Muscle of arm (tissue), 12 donors: ENCODE measurements around the gene FNIP2. TPM values are rescaled to one million over a fixed set of nuclear protein-coding genes. Genes with fewer than 3 reads are reported as not detected.
"Not testable (repeated sequence)": the region's sequence is repeated elsewhere in the genome, so short reads cannot be mapped to it uniquely, and the experiment has no call there.

Experiments used
- DNase-seq: peaks from one replicate; pipeline ENCODE4 v3.0.0-alpha.2; 2013
- polyA plus RNA-seq, 12 donors: library from polyadenylated mRNA; unstranded; fragments of 120-200 nt; gene quantifications; one replicate each; pipeline ENCODE4 v1.2.1, GENCODE V29; 2013; ENCODE audit not compliant: insufficient read length in 12 of 12

The FNIP2 gene
- polyA plus RNA-seq, 12 donors, result 12.3 to 17.2 (median 15.7) TPM; not detected in 1

DNA sequence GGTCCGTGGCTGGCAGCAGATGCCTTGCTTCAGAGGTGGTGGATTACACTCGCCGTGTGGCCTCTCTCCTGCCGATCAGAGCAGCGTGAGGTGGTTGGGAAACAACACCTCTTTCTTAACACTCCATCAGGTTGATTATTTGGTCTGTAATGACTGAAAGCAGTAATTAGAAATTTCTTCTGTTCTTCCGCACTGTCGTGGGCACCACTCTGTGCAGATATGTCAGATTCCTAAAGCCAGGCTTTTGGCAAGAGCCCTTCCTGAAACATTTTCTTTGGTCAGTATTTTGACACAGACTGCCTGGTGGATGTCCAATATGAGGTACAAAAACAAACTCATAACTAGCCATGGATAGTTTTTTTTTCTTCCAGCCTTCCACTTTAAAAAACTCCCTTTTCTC is 100.9 kb downstream of the FNIP2 start:
- DNase-seq, result no peak

DNA sequence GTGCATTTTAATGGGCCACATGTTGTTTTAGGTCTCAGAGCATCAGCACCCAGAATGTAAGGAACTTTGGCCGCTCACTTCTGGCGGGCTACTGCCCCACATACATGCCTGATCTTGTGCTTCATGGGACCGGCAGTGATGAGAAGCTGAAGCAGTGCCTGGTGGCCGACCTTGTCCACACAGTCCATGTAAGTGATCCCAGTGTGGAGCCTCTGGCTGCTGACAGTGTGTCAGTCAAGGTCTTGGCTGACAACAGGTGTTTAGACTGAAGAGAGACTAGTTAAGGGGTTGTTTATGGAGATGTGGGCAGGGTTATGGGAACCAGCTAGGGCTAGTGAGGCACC is 101.4 kb downstream of the FNIP2 start:
- no peak for DNase-seq

DNA sequence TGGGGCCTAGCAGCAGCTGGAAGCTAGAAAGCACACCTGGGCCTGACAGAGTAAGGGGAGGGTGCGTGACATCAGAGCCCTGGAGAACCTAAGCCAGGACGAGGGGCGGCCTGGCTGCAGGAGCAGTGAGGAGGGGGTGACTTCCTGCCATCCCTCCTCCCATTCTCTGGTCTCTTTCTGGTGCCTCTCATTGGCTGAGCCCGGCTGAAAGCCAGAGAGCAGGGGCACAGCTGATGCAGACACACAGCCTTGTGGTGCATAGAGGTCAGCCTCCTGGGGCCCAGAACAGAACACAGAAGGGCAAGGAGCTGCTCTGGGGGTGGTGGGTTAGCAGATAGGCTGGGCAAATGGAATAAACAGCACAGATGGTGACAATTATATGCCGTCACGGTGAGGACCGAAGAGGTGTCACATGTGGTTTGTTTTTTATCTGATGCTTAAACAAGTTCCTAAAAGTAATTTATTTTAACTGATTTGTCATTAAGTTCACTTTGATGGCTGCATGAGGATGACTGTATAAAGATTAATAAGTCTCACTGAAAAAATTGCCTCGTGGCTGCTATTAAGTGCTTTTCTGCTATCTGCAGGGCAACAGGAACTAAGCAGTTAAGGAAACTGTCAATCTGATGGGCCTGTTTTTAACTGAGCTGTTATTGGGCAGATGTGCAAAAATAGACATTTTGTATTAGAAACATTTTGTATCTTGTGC is 102.0 kb downstream of the FNIP2 start:
- no peak for DNase-seq

DNA sequence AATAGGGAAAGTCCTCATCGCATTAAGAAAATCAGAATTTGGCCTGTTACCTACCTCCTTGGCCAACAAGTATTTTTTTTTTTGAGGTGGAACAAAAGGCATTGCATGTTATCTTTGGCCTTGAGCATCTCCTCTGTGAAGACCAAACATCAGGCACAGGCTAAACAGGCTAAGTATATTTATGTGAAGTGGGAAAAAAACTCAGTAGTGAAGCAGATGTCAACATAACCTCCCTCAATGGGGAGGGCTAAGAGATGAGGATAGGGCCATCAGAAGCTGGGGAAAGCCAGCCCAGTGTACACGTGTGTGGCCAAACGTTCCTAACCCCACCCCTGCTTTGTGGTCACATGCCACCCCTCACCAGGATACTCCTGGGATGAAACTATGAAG is 102.5 kb downstream of the FNIP2 start:
- no peak for DNase-seq

DNA sequence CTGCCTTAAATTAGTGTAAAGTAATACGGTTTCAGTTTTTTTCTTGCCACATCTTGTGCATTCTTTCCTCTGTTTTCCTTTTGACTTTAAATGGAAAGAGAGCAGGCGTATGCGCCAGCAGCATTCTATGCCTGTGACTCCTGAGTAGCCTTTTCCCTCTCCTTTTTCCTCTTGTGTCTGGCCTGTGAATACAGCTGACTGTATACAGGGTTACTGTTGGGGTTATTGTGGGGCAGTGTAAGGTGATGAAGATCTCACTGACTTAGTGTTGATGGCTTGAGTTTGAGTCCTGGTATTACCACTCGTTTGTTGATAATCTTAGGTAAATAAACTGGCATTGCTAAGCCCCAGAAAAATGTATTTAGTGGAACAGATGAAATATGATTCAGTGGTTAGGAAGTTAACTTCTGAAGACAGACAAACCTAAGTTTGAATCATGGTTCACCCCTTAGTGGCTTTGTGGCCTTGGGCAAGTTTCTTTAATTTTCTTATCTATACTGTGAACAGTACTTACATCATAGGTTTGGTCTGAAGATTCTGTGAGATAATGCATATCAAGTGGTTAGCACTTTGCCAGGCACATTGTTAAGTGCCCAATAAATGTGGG is 105.1 kb downstream of the FNIP2 start:
- DNase-seq, result peak; percentile 43

DNA sequence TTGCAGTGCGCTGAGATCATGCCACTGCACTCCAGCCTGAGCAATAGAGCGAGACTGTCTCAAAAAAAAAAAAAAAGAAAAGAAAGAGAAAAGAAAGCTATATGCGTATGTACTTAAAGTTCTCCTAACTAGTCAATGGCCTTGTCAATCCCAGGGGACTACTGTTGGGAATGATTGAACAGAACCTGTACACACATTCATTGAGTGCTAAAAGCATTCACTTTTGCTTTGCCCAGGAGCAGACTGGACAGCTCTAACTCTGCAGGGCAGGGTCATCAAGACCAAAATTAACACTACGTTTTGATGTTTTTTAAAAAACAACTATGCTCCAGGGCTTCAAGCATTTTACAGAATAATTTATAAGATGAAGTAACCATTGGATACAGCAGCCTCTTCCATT is 106.2 kb downstream of the FNIP2 start:
- DNase-seq, result no peak

DNA sequence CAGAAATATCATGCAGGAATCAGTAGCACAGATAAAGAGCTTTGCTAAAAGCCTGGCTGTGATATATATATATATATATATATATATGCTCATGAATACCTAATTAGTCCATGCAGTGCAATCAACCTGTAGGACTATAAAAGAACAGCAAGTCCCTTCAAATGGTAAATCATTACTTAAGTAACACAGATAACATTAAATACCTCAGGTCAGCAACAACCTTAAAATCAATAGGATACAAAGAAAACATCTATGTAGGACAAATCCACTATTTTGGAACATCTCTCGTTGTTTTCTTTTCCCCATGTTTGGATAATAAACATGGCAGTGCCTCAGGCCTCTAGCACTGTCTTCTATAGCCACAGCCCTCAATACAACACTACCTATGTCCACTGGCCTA is 106.6 kb downstream of the FNIP2 start:
- no peak for DNase-seq

DNA sequence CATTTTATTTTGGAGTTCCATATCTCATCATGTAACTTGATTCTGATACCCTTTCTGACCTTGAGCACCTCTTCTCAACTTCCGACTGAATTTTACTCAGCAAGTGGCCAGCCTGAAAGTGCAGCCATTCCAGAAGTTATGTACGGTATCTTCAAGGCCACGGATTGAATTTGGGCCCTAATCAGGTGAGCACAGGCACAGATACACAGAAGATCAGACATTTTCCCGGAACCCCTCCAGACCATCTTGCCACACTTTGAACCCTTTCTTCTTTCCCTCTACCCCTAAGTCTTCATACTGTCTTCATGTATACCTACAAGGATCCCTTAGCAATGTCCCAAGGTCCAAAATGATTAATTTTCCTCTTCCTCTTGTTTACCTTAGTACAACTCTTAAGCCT is 108.2 kb downstream of the FNIP2 start:
- DNase-seq, result no peak

DNA sequence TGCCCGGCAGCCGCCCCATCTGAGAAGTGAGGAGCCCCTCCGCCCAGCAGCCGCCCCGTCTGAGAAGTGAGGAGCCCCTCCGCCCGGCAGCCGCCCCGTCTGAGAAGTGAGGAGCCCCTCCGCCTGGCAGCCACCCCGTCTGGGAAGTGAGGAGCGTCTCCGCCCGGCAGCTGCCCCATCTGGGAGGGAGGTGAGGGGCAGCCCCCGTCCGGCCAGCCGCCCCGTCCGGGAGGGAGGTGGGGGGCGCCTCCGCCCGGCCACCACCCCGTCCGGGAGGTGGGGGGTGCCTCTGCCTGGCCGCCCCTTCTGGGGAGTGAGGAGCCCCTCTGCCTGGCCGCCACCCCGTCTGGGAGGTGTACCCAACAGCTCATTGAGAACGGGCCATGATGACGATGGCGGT is 113.3 kb downstream of the FNIP2 start:
- not testable (repeated sequence) for DNase-seq

DNA sequence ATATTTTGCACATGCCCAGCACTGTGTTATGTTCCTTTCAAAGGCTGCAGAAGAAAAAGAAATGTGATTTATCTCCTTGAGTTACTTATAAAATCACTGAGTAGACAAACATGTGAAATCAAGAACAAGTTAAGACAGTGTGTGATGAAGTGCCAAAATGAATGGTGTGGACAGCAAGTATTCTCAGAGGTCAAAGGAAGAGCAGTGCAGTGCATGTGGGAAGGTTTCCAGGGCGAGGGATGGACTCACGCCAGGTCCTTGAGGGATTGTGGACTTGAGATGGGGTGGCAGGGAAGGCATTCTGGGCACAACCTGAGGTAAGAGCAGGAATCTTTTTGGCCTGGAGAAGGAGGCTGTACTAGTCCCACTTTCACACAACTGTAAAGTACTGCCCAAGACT is 115.5 kb downstream of the FNIP2 start:
- DNase-seq, result no peak

DNA sequence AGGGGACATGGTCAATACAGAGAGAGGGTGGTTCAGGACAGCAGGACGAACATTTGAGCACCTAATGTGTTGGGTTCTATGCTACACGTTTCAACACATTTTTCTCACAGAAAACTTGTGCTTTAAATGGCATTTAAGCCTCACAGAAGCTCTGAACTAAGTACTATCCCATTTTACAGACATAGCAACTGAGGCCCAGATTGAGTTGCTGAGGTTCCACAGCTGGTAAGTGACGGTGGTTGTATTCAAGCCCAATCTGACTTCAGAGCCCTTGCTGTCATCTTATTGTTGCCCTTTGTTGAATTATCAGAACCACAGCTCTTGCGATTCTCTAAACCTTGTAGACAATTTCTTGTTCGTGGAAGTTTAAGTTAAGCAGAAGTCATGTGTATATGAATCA is 116.7 kb downstream of the FNIP2 start:
- DNase-seq, result no peak

DNA sequence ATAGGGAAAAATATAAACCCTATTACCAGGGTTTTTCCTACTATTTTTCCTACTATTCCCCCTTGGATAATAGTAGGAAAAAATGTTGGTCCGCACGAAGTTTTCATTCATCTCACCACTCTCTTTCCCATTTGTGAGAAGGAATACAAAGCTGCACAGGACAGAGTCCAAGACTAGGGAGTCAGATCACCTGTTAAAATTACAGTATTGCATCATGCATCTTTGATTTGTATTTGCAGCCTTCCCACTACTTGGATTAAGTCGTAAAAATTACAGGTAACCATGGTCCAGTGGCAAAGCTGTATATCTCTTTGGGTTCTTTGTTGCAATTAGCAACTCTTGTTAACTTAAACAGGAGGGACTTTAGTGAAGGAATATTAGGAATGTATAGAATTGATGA is 121.5 kb downstream of the FNIP2 start:
- DNase-seq, result no peak

DNA sequence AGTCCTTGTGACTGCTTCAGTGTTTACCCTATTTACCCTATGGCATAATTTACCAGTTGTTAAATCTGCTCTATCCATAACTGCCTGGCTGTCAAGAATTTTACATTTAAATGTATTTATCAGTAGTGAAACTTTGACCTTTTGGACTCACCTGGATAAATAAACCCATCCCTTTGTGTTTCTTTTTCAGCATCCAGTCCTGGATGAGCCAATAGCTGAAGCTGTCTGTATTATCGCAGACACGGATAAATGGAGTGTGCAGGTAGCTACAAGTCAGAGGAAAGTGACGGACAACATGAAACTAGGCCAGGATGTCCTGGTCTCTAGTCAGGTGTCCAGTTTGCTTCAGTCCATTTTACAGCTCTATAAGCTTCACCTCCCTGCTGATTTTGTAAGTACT is 122.4 kb downstream of the FNIP2 start:
- no peak for DNase-seq

DNA sequence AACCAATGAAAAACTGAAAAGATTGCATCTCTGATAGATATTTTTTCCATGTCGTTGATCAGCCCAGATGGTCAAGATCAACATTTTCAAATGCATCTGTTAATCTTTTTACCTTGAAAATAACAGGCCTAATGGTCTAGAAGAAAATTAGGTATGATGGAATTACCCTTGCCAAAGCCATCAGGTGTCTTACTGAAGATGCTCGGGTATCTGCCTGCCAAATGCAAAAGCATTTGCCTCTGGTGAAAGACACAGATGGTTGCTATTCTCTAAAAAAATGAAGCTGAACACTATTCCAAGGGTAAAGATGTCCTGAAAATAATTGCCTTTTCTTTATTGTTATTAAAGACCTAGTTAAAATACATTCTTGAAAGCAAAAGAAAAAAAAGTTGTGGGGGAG is 126.0 kb downstream of the FNIP2 start:
- DNase-seq, result no peak

DNA sequence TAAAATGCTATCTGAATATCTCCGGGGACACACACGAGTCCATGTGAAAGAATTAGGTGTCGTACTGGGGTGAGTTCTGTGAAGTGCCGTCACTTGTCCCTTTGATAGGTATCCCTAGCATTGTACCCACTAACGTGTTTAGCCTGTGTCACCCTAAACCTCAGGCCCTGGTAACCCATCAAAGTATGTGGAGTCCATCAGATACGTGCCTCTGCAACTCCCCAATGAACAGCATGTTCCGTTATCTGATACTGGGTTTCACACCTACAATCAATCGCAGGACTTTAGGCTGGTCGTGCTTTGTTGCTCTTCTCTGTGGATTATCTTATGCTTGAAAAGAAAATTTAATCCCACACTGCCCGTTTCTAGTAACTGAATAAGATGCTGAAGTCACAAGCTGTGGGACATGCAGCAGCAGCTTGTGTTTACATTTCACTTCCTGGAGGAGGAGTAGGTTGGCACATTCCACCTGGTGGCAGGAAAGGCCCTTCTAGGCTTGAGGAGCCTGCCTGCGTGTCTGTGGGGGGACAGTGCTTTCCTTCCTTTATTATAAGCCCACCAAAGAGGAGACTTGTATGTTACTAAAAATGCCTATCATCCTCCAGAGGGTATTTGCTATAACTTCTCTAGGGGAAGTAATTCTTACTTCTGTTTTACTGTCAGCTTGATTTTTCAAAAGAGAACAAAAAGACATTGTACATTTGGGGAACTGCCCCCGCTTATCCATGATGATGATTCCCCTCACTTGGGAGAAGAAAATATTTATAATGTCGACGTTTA is 127.2 kb downstream of the FNIP2 start:
- no peak for DNase-seq

DNA sequence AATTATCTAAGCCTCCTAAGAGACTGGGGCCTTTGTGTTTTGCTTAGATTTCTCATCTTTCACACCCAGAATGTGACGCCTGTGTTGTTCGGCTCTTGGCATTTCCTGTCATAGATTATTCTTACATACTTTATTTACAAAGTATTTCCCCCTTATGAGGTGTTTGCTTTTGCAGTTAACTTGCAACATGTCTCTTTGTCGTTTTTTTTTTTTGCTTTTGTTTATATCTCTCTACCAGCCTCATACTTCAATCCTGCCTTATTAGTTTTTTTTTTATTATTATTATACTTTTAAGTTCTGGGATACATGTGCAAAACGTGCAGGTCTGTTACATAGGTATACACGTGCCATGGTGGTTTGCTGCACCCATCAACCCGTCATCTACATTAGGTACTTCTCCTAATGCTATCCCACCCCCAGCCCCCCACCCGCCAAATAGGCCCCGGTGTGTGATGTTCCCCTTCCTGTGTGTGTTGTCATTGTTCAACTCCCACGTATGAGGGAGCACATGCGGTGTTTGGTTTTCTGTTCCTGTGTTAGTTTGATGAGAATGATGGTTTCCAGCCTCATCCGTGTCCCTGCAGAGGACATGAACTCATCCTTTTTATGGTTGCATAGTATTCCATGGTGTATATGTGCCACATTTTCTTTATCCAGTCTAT is 127.9 kb downstream of the FNIP2 start:
- not testable (repeated sequence) for DNase-seq

DNA sequence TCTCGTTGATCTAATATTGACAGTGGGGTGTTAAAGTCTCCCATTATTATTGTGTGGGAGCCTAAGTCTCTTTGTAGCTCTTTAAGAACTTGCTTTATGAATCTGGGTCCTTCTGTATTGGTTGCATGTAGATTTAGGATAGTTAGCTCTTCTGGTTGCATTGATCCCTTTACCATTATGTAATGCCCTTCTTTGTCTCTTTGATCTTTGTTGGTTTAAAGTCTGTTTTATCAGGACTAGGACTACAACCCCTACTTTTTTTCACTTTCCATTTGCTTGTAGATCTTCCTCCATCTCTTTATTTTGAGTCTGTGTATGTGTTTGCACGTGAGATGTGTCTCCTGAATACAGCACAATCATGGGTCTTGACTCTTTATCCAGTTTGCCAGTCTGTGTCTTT is 131.6 kb downstream of the FNIP2 start:
- not testable (repeated sequence) for DNase-seq

DNA sequence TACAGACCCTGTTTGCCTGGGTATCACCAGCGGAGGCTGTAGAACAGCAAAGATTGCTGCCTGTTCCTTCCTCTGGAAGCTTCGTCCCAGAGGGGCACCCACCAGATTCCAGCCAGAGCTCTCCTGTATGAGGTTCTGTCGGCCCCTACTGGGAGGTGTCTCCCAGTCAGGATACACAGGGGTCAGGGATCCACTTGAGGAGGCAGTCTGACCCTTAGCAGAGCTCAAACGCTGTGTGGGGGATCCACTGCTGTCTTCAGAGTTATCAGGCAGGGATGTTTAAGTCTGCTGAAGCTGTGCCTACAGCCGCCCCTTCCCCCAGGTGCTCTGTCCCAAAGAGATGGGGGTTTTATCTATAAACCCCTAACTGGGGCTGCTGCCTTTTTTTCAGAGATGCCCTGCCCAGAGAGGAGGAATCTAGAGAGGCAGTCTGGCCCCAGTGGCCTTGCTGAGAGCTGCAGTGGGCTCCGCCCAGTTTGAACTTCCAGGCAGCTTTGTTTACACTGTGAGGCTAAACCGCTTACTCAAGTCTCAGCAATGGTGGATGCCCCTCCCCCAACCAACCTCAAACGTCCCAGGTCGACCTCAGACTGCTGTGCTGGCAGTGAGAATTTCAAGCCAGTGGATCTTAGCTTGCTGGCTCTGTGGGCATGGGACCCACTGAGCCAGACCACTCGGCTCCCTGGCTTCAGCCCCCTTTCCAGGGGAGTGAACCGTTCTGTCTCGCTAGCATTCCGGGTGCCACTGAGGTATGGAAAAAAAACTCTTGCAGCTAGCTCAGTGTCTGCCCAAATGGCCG is 133.7 kb downstream of the FNIP2 start:
- DNase-seq, result not testable (repeated sequence)

DNA sequence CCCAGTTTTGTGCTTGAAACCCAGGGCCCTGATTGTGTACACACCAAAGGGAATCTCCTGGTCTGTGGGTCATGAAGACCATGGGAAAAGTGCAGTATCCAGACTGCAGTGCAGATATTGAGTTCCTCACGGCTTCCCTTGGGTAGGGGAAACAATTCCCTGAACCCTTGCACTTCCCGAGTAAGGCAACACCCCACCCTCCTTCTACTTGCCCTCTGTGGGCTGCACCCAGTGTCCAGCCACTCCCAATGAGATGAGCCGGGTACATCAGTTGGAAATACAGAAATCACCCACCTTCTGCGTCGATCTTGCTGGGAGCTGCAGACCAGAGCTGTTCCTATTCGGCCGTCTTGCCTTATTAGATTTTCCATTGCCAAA is 134.2 kb downstream of the FNIP2 start:
- no peak for DNase-seq

DNA sequence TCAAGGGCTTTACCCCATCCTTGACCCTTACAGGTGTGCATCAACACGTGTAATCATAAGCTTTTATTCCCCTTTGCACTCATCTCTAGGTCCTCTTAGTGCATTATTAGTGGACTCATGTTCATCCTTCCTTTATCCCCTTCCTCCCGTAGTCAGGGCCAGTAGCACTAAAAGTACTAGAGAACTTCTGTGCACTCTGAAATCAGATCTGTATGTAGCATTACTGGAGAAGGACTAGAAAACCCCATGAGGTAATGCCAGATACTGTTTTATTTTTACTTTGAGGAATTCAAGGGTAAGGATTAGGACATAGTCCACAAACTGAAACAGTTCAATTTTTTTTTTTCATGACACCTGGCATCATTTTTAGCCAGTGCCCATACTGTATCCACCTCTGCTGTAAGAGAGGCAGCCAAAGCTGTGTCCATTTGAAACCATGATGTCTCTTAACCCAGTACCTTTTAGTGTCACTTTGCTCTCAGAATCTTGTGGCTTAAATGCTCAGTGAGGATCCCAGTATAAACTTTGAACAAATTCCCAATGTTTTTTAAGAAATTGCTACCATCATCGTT is 134.7 kb downstream of the FNIP2 start:
- DNase-seq, result no peak

DNA sequence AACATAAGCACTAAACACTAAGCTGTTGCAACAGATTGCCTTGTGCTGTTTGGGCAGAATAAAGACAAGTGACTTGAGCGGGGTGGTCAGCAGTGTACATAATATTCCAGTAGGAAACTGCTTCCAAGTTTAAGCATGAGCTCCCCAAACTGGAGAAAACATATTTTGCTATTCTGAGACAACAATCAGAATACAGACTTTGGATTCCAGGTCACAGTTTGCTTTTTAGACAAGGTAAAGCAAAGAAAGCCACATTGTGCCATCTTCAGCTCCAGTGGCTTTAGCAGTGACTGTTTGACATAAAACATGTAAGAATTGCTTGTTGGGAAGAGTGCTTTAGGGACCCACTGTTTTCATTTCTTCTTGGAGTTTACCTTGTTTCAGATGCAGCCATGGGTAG is 136.0 kb downstream of the FNIP2 start:
- no peak for DNase-seq

DNA sequence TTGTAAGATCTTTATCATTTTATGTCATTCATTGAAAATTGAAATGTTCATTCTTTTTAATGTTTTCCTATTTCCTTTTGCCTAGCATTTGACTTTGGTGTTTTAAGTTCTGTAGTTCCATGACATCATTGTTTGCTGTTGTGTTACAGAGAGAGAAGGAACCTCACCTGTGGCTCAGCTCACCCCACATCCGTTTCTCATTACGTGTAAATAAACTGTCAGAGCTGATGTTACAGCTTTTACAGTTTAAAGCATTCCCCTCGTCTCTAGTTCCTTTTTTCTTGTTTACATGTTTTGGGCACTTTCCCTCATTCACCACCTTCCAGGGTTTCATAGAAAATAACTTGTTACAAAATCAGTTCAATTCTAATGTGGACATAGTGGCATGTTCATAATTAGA is 137.2 kb downstream of the FNIP2 start:
- no peak for DNase-seq
